Esophagus squamous epithelium (tissue), 5 donors: ENCODE measurements around the gene BRSK2. TPM values are rescaled to one million over a fixed set of nuclear protein-coding genes. Genes with fewer than 3 reads are reported as not detected.
A peak's percentile ranks its signal among the peaks of the same experiment; 100 is the strongest.

Experiments used
- DNase-seq: peaks from one replicate; lab custom pipeline; 2025; lab: John Stamatoyannopoulos, UW
- H3K27ac ChIP-seq, 4 donors: fragments of 200-600 bp; sonication (generic); one replicate each; pipeline ENCODE4 v1.5.1; 2016 to 2019; ENCODE audit warnings: mild to moderate bottlenecking in 1 of 4
- H3K27me3 ChIP-seq, 4 donors: fragments of 200-600 bp; sonication (generic); 1 replicate in 3 of 4; 2 replicates in 1 of 4; pipeline versions ENCODE4 v1.5.1 to v1.6.0; 2017 to 2021; ENCODE audit warnings: antibody characterized with exemption in 1 of 4
- H3K36me3 ChIP-seq, 3 donors: fragments of 200-600 bp; sonication (generic); one replicate each; pipeline ENCODE4 v1.5.1; 2016 to 2019
- H3K4me1 ChIP-seq, 3 donors: fragments of 200-600 bp; sonication (generic); one replicate each; pipeline ENCODE4 v1.5.1; 2017 to 2019
- H3K4me3 ChIP-seq, 4 donors: fragments of 200-600 bp; sonication (generic); 1 replicate in 3 of 4; 2 replicates in 1 of 4; pipeline ENCODE4 v1.5.1; 2016 to 2019; ENCODE audit warnings: mild to moderate bottlenecking in 2 of 4, moderate library complexity in 1 of 4
- H3K9me3 ChIP-seq, 3 donors: fragments of 200-600 bp; sonication (generic); one replicate each; pipeline ENCODE4 v1.5.1; 2016 to 2019
- POLR2A ChIP-seq, 4 donors: fragments of 450-650 bp; IDR thresholded peaks; one replicate each; pipeline ENCODE4 v1.6.1; 2017; ENCODE audit warnings: antibody characterized with exemption in 4 of 4, mild to moderate bottlenecking in 4 of 4, moderate library complexity in 3 of 4
- WGBS, 2 donors: methylation state at CpG; one replicate each; pipeline ENCODE4 v1.1.5; 2018; 5-methylcytosine and 5-hydroxymethylcytosine counted together
- intact Hi-C: fragments of 100-400 bp; cut with DNase I; formaldehyde crosslinking; loops from one replicate; pipeline ENCODE4 v1.15.0; 2022
- total RNA-seq, 4 donors: library from RNA; depleted of rRNA; stranded (reverse); fragments of >200 nt; gene quantifications; one replicate each; pipeline ENCODE4 v1.1.0, GENCODE V29; 2016
- TF ChIP-seq, protein P1 (sequence below), 6 experiments: fragments of 450-650 bp in 4 of 6; fragments of 200-600 bp in 2 of 6; sonication (generic) in 2 of 6; IDR thresholded peaks; one replicate each; pipeline ENCODE4 v1.5.1; 2016 to 2019; ENCODE audit warnings: antibody characterized with exemption in 6 of 6, mild to moderate bottlenecking in 4 of 6, moderate library complexity in 4 of 6
- donor health status: DM: yes; HTN: yes; CAD: no.

BRSK2 gene
- total RNA-seq, 4 donors from 2014 or later, result 0.23 to 1.3 (median 0.35) TPM; not detected in 1

DNA sequence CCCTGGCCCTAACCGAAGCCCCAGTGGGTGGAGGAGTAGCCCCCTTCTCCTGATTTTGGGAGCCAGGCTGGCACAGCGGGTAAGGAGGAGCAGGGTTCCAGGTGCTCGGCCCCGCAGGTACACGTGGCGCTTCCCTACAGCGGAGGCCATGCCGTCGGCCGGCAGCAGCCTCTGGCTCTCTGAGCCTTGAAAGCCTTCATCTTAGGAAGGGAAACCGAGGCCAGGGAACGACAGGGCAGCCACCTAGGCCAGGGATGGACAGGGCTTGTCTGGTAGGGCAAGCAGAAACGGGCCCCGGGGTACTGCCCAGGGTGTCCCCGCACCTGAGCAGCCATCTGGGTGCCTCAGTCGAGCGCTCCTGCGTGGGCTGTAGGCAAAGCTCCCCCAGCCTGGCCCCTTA is 68.1 kb downstream of the BRSK2 start:
- peaks cover 0 to 49% (median 14%) of the 10 kb centered on the region in 3 donors for H3K4me1 ChIP-seq
- H3K4me3 ChIP-seq, result no peak overlapping the region
- H3K27ac ChIP-seq, result peak overlapping the region in 3 of 4 donors; percentile 44 to 87 (median 57)
- peaks cover 0 to 2% (median 0%) of the 10 kb centered on the region in 3 donors for H3K36me3 ChIP-seq
- peaks cover 0 to 54% (median 3%) of the 10 kb centered on the region in 4 donors for H3K27me3 ChIP-seq
- no peak for TF ChIP-seq POLR2A (IDR thresholded peaks at IDR 0.05)
- TF ChIP-seq, protein P1, sequence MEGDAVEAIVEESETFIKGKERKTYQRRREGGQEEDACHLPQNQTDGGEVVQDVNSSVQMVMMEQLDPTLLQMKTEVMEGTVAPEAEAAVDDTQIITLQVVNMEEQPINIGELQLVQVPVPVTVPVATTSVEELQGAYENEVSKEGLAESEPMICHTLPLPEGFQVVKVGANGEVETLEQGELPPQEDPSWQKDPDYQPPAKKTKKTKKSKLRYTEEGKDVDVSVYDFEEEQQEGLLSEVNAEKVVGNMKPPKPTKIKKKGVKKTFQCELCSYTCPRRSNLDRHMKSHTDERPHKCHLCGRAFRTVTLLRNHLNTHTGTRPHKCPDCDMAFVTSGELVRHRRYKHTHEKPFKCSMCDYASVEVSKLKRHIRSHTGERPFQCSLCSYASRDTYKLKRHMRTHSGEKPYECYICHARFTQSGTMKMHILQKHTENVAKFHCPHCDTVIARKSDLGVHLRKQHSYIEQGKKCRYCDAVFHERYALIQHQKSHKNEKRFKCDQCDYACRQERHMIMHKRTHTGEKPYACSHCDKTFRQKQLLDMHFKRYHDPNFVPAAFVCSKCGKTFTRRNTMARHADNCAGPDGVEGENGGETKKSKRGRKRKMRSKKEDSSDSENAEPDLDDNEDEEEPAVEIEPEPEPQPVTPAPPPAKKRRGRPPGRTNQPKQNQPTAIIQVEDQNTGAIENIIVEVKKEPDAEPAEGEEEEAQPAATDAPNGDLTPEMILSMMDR (IDR thresholded peaks at IDR 0.05), result no peak
- intact Hi-C loops, result no loop called here
- H3K9me3 ChIP-seq, result no peaks in the 10 kb centered on the region
- WGBS, 2 donors, result no CpG with 5 or more reads among the region's 18 CpGs
- no peak for DNase-seq

DNA sequence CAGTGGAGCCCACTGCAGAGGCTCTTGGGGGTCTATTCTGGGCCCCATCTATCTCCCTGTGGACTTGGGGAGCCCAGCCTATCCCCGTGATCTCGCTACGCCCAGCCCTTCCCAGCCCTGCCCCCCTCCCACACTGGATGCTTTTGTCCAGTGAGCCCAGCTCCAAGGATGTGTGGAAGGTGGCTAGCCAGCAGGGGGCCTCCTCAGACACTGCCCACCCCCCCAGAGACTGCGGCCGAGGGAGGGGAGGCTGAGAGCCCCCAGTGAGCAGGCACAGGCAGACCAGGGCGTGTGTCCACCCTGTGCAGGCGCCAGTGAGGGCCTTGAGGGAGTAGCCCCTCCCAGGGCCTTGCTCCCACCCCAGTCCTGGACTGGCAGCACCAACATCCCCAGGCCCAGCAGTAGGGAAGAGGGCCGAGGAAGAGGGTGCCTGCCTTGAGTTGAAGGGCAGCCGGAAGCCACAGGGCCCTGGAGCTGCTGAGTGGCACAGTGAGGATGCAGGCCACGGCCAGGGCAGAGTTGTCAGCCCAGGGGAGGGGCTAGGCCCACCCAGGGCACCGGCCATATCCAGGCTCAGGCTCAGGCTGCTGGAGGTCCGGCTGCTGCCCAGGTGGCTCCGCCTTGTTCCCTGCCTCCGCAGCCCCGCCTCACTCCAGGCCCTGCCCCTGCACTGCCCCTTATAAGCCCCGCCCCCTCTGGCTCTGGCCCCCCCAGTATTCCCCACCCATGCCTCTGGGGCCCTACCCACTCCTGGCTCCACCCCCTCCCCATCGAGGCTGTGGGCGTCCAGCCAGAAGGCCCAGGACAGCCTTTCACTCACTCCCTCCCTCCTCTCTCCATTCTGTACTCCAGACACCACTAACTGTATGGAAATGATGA is 68.8 kb downstream of the BRSK2 start:
- H3K9me3 ChIP-seq, result no peaks in the 10 kb centered on the region
- H3K4me3 ChIP-seq, result peak overlapping the region; percentile 9 to 58 (median 36)
- intact Hi-C loops, result no loop called here
- peak overlapping the region; percentile 77 to 90 (median 87) for H3K27ac ChIP-seq
- 39 to 61% methylated on average over 3 of the region's 18 CpGs for WGBS, 2 donors
- no peak for TF ChIP-seq POLR2A (IDR thresholded peaks at IDR 0.05)
- TF ChIP-seq, protein P1 (IDR thresholded peaks at IDR 0.05), result peak in 2 of 6 experiments; percentile 16 to 31
- H3K27me3 ChIP-seq, result peaks cover 0 to 47% (median 3%) of the 10 kb centered on the region in 4 donors
- DNase-seq, result no peak
- peaks cover 0 to 47% (median 14%) of the 10 kb centered on the region in 3 donors for H3K4me1 ChIP-seq
- peaks cover 0 to 6% (median 0%) of the 10 kb centered on the region in 3 donors for H3K36me3 ChIP-seq

DNA sequence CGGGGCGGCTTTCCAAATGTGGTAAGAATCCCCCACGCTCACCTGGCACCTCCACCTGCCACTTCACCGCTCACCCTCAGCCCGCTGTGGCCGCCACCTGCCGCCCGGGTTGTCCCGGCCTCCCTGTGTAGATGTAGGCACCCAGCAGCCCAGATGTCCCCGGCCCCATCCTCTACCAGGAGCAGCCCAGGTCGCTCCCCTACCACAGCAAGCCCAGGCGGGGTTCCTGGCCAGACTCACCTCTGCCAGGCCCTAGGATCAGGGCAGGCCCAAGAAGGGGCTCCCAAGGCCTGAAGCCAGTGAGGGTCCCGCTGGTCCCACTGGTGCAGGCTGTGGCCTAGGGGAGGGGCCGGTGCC is 69.5 kb downstream of the BRSK2 start:
- no peak for TF ChIP-seq POLR2A (IDR thresholded peaks at IDR 0.05)
- TF ChIP-seq, protein P1 (IDR thresholded peaks at IDR 0.05), result no peak
- H3K27me3 ChIP-seq, result peaks cover 0 to 40% (median 3%) of the 10 kb centered on the region in 4 donors
- H3K4me3 ChIP-seq, result peak overlapping the region; percentile 9 to 58 (median 36)
- 40 to 48% methylated on average over 3 to 5 of the region's 14 CpGs for WGBS, 2 donors
- H3K36me3 ChIP-seq, result peaks cover 0 to 6% (median 0%) of the 10 kb centered on the region in 3 donors
- H3K4me1 ChIP-seq, result peaks cover 0 to 44% (median 14%) of the 10 kb centered on the region in 3 donors
- H3K27ac ChIP-seq, result peak overlapping the region; percentile 77 to 90 (median 87)
- intact Hi-C loops, result no loop called here
- H3K9me3 ChIP-seq, result no peaks in the 10 kb centered on the region
- no peak for DNase-seq

DNA sequence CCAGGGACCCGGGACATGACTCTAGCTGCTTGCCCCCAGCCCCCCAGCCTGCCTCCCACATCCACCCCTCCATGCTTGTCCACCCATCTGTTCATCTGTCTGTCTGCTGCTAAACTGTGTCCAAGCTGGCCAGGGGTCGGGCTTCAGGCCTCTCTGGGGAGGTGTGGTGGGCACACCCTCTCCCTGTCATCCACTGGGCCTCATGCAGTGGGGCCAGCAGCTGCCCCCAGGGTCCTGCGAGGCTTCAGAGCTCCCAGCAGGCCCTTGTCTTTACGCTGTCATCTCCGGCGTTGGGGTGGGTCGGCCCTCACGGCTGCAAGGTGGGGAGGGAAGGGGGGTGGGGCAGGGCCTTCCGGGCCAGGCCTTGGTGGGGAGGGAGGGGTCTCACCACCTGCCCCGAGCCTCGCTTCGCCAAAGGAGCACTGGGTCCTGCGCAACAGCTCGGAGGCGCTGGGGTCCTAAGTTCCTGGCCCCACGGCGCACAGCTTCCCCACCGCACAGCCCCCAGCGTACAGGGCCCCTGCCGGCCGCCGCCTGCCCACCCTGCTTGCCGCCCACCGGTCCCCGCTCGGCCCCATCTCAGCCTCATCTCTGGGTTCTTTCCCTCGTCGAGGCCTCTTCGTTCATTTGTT is 70.1 kb downstream of the BRSK2 start:
- intact Hi-C loops, result no loop called here
- 57 to 62% methylated on average over 15 to 18 of the region's 29 CpGs for WGBS, 2 donors
- Histone ChIP-seq H3K4me3 (peak overlapping the region; percentile 9 to 58 (median 36)), H3K9me3 (no peaks in the 10 kb centered on the region), H3K4me1 (peaks cover 0 to 44% (median 14%) of the 10 kb centered on the region in 3 donors), H3K27ac (peak overlapping the region; percentile 77 to 90 (median 87)), H3K36me3 (peaks cover 0 to 7% (median 0%) of the 10 kb centered on the region in 3 donors), H3K27me3 (peaks cover 0 to 34% (median 3%) of the 10 kb centered on the region in 4 donors)
- TF ChIP-seq, protein P1 (IDR thresholded peaks at IDR 0.05), result no peak
- no peak for TF ChIP-seq POLR2A (IDR thresholded peaks at IDR 0.05)
- no peak for DNase-seq
